Stromal cell of bone marrow (primary cell): ENCODE measurements around the gene PRKCZ.

Experiments used
- DNase-seq: peaks from one replicate; pipeline ENCODE4 v3.0.0-alpha.2; 2012; ENCODE audit warnings: low read depth

Gene PRKCZ

GRCh38 chr1:2229911-2230731 is 179.9 kb downstream of the PRKCZ start:
- DNase-seq: no peak

- DNase-seq: no peak
Observed at GRCh38 chr1:2230781-2231531, 180.7 kb downstream of the PRKCZ start.

- DNase-seq: peak; percentile 76
Observed at GRCh38 chr1:2231532-2232254, 181.5 kb downstream of the PRKCZ start.

- no peak for DNase-seq
Observed at GRCh38 chr1:2232255-2232915, 182.2 kb downstream of the PRKCZ start.

GRCh38 chr1:2232916-2233438 is 182.8 kb downstream of the PRKCZ start:
- DNase-seq: no peak

GRCh38 chr1:2233468-2233867 is 183.3 kb downstream of the PRKCZ start:
- DNase-seq: no peak

GRCh38 chr1:2233997-2234761 is 184.0 kb downstream of the PRKCZ start:
- DNase-seq: peak; percentile 89

GRCh38 chr1:2234762-2235113 is 184.5 kb downstream of the PRKCZ start:
- no peak for DNase-seq
